ENCODE measurements around the gene TBRG4.
"Not testable (repeated sequence)": the region's sequence is repeated elsewhere in the genome, so short reads cannot be mapped to it uniquely, and the experiment has no call there.

Gene TBRG4

DNA sequence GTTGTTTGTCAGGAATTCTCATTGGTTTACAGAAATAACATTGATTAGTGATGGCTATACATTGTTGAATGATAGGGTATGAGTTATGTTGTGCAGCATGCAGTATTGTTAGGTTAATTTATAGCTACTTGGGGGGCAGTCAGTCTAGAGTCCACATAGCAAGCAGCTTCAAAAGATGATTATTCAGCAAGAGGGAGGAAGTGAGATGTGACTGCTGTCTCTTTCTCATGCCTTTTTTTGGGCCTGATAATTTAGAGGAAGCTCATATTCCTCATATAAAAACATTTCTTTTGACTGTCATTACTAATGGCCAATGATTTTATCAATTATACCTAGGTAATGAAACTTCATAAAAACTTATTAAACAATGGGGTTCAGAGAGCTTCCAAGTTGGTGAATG, 3.4 kb upstream of the TBRG4 start:
- DNase-seq, result no peak

DNA sequence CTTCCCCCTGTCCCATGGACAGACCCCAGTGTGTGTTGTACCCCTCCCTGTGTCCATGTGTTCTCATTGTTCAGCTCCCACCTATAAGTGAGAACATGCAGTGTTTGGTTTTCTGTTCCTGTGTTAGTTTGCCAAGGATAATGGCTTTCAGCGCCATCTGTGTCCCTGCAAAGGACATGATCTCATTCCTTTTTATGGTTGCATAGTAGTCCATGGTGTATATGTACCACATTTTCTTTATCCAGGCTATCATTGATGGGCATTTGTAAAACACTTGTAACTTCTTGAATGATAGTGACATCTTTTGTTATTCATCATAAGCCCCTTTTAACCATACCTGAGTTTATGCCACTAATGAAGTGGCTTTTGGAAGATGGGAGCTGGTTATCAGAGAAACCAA, 2.8 kb upstream of the TBRG4 start:
- DNase-seq, result not testable (repeated sequence)

DNA sequence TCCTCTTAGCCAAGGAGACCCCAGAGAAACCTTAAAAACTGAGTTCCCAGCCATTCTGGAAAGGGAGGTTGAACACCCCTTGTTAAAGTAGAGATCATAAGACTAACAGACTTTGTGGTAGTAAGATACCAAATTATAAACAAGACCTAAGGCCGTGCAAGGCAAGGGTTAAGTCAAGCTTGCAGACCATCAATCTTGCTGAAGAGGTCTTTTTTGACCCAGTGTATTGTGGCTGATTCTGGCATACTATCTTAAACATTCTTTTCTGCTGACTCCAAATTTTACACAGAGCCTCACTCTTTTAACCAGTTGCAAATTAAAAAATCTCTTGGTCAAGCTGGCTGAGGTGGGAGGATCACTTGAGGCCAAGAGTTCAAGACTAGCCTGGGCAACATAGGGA, 1.2 kb upstream of the TBRG4 start:
- no peak for DNase-seq

DNA sequence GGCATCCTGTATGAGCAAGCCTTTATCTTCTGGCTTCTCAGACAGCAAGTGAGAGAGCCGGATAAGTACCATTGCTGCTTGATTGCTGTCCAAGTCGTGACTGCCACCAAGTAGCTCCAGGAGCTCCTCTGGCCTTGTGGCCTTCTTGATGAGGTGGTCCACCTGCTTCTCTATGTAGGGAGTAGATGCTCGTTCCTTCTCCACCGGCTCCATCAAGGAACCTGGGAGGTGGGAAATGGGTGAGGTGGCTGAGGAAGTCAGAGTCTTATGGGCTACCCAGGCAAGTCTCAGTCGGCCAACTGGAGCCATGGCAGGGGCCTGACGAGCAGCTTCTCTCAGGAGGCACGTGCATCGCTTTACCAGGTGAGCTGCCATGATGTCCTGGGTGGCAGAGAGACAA, 2.6 kb downstream of the TBRG4 start:
- no peak for DNase-seq

DNA sequence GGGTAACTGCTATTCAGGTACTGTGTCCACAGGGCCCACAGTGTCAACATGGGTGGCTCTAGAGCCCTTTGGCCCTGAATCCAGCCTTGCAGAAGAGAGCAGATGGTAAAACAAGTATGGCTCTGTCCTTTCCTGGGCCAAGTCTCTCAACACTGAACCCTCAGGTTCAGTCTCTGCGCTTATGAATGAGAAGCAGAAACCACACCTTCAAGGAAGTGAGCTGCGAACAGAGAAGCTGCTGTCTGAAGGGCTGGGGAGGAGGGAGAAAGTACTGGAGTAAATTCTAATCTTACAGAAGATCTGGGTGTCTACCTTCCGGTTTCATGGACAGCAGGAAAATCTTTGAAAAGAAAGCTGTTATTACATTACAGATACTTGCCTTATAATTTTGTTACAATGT, 4.1 kb downstream of the TBRG4 start:
- DNase-seq, result no peak

DNA sequence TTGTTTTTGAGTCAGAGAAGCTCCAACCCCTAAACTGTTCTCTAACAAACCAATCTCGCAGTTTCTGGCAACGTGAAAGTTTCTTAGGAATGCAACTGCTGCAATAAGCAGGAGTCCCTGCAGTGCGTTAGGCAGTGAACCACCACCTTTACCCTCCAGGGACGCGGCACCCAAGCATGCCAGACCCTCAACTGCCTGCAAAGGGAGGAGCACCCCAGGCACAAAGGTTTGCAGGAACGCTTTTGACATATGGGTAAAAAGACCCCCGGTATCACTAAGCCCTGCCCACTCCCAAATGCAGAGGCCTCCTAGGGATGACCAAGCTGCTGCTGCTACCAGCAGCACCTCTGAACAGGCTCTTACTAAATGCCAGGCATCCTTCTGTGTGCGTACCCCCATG, 4.7 kb downstream of the TBRG4 start:
- DNase-seq, result no peak

DNA sequence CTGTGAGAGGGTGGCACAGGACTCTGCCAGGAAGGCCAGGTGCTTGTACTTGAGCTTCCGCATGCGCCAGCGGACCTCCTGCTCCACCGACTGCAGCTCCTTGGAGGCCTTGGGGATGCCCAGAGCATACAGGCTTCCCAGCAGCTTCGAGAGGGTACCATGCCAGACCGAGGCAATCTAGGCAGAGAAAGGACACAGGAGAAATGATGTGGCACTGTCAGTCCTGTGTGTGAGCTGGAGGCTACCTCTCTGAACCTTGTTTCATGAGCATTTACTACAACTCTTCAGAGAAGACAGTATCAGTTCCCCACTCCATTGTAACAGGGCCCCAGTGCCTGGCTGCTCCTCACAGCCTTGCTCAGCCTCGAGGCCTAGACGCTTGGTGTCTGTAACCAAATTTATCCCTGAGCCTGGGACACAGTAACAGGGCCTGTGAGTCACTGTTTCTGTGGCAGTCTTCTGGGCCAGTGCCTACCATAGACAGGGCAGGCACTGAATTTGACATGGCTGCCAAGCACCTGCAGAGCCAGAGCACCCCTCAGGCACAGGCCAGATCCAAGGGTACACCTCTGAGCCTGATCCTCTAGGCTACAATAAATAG, 5.8 kb downstream of the TBRG4 start:
- DNase-seq, result no peak

DNA sequence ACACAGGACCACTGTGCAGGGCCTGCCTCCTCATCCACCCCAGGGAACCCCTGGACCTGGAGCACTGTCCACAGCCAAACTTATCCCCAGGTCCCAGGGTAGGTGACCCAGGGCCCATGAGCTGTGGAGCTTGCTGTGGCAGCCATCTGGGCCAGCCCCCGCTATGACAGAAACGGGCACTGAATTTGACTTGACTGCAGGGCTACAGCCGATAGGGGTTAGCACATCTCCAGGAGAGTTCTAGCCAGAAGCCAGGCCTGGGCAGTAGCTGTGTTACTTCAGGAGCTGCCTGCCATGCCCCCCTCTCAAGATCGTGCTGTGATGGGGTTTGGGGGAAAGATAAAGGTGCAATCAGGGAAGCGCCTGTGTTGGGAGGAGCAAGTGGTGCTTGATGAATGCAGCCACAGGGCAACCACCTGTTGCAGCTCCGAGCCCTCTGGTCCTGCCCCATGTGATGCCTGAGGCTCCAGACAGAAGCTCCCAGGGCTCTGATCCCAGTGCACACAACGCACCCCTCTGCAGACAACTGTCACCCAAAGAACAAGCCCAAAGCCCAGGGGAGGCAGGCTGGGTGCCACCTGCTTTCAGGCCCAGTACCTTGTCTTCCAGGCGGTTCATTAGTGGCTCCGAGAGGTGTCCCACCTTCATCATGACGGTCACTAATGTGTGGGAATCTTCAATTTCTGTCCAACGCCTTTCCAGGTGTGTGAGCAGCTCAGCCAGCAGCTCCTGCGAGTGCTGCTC, 6.5 kb downstream of the TBRG4 start:
- no peak for DNase-seq

DNA sequence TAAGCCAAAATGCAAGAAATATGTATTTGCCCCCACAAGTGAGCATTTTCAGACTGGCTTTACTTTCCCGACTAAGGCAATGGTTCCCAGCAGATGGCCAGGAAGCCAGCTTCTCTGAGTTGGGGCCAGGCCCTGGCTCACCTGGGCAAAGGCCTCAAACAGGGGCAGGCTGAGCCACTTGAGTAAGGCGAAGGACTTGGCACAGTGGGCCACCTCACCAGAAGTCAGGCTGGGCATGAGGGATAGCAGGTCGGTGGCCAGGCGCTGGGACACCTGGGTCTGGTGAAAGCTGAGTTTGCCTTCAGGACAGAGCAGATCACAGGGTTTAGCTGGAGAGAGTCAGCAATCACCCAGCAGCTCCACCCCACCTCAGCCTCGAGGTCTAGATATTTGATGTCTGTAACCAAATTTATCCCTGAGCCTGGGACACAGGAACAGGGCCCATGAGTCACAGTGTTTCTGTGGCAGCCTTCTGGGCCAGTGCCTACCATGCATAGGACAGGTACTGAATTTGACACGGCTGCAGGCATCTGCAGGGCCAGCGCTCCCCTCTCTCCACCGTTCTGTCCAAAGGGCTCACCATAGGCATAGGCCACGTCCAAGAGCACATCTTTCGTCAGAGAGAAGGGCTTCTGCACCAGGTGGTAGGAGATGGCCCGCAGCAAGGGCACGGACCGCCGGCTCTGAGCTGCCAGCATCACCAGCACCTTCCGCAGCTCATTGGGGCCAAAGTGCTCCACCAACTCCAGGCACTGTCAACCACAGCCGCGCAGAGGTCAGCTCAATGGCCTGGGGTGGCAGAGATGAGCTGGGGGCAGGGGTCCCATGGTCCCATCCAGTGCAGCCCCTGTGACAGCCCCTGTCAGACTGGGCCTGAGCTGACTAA, 7.3 kb downstream of the TBRG4 start:
- DNase-seq, result no peak

DNA sequence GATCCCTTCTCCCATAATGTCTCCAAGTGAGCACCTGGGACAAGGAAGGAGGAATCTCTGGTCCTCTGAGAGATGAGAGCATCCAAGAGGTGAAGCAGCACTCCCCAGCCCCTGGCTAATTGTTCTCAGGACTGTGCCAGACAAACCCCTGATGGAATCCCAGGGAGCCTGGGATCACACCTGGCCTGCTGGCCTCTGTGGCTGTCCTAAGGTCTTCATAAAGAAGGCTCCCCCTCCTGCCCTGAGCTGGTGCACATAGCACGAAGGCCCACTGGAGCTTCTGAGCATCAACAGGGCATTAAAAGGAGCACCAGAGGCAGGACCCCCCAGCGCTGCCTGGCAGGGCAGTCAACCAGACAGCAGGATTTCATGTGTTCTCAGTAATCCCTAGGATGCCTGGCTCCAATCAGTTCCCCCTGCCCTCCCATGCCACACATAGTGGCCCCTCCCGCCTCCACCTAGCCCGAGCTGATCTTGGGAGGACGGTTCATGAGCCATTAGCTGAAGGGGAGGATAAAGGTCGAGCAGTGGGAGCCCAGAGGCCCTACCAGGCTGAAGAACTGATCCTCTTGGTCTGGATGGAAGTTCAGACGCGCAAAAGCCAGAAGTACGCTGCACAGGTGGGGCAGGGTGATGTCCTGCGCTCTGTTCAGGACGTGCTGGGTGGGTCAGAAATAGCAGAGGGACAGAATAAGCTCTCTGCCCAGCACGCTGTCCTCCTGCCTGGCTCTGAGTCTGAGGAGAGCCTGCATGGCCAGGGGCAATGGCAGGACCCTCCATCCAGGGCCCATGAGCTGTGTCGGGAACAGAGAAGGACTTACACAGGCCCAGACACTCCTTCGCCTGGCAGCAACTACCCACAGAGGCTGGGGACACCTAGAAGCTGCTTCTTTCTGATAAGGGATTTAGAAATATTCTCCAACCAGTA, 8.4 kb downstream of the TBRG4 start:
- DNase-seq, result no peak

DNA sequence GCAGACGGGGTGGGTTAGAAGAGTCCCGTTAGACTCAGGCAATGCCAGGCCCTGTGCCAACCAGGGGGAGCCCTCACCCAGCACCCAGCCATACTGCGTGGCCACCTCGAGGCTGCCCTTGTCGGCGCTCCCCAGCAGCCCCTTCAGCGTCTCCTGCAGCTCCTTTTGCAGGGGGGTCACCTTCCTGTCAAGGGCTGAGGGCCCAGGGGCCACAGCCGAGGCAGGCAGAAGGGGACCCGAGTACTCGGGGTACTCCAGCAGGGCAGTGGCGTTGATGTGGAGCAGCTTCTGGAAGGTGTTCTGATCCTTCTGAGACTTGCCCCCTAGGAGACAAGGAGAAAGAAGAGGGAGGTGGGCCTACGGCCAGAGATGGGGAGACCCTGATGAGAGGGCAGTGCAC, 9.7 kb downstream of the TBRG4 start:
- DNase-seq, result no peak

DNA sequence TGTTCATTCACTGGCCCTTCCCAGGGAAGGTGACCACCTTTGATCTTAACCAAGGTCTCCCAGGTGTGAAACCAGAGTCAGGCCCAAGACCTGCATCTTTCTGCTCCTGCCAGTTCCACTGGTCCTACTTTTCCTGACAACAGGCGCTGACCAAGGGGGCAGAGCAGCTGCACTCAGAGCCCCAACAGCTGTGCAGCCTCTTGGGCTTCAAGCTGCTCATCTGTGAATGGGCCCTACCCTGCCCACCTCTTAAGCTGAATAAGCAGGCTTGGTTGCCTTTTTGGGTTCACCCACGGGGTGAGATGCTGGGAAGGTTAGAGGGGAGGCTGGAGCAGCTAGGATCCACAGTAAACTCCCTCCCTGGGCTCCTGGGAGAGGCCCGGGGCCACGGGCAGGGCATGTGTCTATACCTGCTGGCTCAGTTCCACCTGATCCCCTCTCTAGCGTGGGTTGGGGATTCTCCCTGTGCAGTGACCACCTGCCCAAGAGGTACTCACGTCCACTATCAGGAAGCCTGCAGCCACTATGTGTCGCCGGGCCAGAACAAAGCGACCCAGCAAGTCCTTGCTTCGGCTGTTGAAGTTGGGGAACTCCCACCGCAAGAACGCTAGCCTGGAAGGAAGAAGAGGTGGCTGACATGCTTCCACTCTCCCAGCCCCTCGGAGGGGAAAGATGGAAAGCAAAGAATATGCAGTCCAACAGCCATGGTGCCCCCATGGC, 10.6 kb downstream of the TBRG4 start:
- no peak for DNase-seq

DNA sequence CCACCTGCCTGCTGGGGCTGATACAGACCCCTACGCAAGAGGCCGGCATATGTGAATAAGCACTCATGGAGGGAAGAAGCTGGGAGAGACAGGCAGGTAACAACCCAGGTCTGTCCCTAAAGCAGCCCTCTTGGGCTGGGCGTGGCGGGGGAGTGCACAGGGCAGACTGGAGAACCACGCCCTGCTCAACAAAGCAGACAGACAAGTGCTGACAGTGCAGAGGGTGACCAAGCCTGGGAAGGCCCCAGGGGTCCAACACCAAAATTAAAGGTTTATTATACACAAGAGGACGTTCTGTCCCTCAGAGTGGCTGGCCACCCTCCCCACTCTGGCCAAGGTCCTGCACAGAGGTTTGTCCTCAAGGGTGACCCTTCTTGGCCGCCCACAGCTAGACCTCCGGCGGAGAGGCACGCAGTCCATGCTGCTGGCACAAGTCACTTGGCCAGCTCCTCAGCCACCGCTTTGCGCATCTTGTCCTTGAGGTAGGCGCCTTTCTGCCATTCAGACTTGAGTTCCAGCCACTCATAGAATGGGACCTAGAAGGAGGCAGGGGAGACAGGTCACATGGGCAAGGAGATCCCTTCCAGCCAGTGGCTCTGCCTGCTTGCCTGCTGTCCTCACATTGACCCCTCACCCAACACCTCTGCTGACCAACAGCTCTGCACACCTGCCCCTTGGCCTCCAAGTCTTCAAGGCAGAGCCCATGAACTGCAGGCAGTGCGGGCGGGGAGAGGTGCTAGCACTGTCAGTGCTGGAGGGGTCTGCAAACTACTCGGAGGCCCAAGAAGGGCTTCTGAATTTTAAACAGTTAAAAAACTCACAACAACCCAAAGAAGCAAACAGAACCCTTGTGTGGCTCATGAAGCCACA, 11.4 kb downstream of the TBRG4 start:
- DNase-seq, result no peak

DNA sequence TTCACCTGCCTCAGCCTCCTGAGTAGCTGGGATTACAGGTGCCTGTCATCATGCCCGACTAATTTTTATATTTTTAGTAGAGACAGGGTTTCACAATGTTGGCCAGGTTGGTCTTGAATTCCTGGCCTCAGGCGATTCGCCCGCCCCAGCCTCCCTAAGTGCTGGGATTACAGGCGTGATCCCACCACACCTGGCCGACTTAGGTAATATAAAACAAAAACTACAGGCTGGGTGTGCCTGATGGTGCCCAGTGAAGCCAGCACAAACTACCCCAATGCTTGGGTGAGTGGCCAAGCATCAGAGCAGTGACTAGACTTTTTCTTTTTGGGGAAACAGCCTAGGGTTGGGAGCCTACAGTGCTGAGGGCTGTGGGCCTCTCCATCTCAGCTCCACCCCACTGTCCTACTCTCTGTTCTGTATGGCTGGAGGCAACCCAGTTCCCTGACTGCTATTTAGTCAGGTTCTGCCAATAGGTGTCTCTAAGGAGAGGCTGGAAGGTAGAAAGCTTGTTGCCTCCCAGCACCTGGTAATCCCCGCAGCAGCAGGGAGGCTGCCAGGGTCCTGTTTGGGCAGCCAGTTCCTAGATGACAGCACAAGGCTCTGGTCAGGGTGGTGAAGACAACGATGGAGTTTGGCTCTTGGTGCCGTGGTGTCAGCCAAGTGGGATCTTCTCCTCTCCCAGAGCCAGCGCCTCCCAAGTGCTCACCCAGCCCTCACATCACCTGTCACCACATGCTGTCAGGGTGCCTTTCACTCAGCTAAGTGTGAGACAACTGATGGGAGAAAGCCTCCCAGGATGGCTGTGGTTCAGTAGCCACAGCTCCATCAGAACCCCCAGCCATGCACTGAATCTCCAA, 12.3 kb downstream of the TBRG4 start:
- DNase-seq, result no peak

DNA sequence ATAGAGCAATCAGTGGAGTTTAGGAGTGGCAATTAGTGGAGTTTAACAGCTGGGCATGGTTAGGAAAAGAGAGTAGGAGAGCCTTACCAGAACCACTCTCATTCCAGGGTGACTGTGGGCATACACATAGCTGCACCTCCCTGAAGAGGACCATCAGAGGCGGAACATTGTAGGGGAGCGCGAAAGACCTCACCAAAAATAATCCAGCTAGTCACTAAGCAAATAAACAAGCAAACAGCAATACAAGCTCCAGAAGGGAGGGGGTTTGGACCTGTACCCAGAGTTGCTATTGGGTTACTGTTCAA, 18.6 kb downstream of the TBRG4 start:
- DNase-seq, result no peak

DNA sequence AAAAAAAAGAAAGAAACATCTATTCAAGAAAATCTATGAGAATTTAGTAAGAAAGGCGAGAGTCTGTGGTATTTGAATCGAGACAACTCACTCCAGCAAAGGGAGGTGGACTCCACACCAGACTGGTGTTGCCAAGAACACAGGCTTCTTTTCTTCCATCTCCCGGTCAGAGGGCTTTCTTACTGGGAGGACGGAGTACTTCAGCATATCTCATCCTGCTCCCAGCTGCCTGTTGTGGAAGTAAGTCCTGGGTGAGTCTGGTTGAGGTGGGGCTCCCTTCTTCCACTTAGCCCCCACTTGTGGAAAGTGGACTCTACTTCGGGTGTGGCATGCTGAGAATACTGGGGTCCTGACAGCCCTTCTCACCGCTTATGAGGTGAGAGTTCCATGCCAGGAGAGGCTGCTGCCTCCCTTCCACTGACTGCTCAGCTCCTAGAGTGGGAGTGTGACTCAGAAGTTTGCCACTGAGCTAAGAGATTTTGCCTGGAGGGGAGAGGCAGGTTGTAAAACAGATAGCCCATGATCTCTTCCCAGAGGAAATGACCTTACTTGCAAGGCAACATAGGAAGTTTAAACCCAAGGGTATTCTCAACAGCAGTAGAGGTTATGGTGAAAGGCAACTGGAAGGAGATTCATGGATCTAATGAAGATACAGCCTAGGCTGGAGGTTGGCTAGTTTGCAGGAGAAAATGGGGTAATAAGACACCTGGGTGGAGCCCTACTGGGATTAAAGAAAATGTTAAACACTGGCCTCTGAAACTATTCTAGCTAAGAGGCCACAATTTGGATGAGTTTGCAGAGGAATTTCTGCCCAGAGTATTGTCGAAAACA, 19.2 kb downstream of the TBRG4 start:
- DNase-seq, result no peak

DNA sequence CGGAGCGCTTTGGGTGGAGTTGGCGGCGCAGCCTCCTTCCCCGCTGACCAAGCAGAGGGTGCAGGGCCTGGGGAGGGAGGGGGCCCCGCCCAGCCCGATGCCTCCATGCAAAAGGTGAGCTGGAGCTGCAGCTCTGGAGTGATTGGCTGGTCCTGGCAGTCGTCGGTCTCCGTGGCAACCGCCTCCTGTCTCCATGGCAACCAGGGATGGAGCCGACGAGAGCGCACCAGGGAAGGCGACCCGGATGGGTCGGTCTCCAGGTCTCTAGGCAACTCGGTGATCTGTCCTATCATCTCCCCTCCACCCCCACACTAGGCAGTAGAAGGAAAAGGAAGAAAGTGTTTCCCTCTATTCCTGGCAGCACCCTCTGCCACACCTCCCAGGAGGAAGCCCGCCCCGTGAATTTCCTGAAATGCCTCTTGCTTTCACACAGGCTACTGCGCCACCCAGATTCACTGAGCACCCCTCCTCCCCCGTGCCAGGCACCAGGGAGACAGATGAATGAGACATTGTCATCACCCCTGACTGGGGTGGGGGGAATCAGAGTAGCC, 22.1 kb downstream of the TBRG4 start:
- DNase-seq, result peak; percentile 81

DNA sequence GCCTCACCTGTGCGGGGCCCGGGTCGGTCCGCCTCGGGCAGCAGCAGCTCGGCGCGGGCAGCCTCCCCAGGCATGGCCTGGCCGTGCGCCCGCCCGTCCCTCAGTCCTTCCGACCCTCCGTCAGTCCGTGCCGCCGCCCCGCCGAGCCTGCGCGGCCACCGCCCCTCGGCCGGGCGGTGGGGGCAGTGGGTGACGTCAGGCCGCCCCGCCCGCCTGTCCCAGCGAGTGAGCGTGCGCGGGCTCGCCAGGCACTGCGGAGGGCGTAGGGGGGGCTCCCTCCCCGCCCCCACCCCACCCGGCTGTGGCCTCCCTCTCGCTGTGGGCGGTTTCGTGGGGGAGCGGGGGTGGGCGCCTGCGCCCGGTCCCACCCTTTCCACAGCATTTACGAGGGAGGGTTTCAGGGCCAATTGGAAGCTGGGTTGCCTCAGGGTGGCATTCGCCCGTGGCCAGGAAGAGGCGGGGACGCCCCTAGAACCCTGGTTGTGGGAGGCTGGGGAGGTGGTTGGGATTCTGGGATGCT, 22.6 kb downstream of the TBRG4 start, which contains the start of gene NACAD:
TSS of gene NACAD (minus strand) at position 149 of the 520 bp plus-strand sequence. CDS start at position 74, 75 bp downstream.
- no peak for DNase-seq

All from activated T-cell treated with anti-CD3 and anti-CD28 coated beads, Interleukin-2, amount 50 U/mL, for 48 hours (primary cell).